GM10266 (cell line): ENCODE data around the gene FHL1.

Experiments used
- DNase-seq: peaks from one replicate; pipeline ENCODE4 v3.0.0; 2012; ENCODE audit errors: extremely low spot score
- TF ChIP-seq, protein P1 (sequence below): IDR thresholded peaks from 2 replicates; pipeline ENCODE4 v1.5.1; 2012; ENCODE audit warnings: mild to moderate bottlenecking, low read depth; ENCODE audit not compliant: control insufficient read depth, insufficient read depth; ENCODE audit errors: missing control alignments

Gene FHL1

GRCh38 chrX:136186023-136186413 lies 38.7 kb downstream of the FHL1 start:
- TF ChIP-seq, protein P1, sequence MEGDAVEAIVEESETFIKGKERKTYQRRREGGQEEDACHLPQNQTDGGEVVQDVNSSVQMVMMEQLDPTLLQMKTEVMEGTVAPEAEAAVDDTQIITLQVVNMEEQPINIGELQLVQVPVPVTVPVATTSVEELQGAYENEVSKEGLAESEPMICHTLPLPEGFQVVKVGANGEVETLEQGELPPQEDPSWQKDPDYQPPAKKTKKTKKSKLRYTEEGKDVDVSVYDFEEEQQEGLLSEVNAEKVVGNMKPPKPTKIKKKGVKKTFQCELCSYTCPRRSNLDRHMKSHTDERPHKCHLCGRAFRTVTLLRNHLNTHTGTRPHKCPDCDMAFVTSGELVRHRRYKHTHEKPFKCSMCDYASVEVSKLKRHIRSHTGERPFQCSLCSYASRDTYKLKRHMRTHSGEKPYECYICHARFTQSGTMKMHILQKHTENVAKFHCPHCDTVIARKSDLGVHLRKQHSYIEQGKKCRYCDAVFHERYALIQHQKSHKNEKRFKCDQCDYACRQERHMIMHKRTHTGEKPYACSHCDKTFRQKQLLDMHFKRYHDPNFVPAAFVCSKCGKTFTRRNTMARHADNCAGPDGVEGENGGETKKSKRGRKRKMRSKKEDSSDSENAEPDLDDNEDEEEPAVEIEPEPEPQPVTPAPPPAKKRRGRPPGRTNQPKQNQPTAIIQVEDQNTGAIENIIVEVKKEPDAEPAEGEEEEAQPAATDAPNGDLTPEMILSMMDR = no peak
- DNase-seq = no peak

DNA sequence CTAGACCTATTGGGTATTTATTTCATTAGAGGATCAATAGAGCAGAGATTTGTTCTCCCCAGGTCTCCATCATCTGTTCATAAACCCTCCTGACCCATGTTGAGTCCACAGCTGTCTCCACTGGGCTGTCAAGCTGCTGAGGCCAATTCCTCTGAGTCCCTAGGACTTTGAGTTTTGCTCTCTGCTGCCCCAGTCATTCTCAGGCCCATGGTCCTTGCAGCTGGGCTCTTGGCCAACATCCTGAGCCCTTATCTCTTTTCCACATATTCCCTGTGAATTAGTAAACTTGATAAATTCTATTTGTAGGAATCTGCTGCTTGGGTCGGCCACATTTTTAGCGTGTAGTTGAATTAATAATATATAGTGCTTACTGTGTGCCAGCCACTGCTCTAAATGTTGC lies 41.9 kb downstream of the FHL1 start:
- TF ChIP-seq, protein P1 = no peak

GRCh38 chrX:136190038-136190713 lies 42.8 kb downstream of the FHL1 start:
- TF ChIP-seq, protein P1 = no peak
- DNase-seq = no peak

More for the DNA sequence above, 41.9 kb downstream of the FHL1 start:
- no peak for DNase-seq

DNA sequence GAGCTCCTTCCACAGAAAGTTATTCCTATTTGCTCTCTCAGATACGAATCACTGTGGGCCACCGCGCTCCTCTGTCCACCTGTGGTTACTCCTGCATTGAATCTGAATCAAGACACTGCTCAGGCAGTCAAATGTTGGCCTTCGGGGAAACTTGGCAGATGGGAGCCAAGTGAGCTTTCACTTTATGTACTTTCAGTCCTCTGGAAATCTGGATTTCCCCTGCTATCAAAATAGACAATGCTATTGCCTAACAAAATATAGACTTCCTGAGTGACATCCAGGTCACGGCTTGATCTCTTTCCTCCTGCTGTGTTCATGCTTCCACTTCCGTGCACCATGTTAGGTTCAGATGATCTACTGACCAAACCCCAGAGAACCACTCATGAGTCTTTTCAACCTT lies 43.8 kb downstream of the FHL1 start:
- TF ChIP-seq, protein P1 = no peak
- DNase-seq = no peak

- TF ChIP-seq, protein P1 = no peak
These were observed 44.8 kb downstream of the FHL1 start for GRCh38 chrX:136192135-136192534.

DNA sequence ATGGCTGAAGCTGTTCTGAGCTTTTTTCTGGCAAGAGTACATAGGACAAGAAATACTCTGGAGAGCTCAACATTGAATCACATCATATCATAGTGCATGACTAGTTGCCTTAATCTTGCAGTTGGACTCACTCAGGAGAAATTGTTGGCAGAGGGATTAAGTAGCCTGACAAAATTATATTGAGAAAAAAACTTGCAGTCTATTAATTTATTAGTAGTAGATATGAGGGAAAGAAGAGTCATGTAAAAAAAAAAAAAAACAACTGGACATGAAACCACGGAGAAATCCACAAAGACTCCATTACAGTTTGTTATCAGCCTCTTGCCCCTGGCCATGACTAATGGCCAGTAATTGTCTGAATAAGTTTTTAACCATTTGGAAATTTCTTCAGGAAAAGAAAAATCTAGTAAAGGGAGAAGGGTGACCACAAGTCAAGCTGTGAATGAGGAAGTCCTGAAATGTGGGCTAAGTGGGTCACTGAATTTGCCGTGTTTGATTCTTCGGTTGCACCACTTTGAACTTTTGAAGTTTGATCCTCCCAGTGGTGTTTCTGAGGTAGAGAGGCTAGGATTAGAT lies 45.6 kb downstream of the FHL1 start:
- TF ChIP-seq, protein P1 = no peak

More at GRCh38 chrX:136192135-136192534, 44.8 kb downstream of the FHL1 start:
- DNase-seq = no peak

DNA sequence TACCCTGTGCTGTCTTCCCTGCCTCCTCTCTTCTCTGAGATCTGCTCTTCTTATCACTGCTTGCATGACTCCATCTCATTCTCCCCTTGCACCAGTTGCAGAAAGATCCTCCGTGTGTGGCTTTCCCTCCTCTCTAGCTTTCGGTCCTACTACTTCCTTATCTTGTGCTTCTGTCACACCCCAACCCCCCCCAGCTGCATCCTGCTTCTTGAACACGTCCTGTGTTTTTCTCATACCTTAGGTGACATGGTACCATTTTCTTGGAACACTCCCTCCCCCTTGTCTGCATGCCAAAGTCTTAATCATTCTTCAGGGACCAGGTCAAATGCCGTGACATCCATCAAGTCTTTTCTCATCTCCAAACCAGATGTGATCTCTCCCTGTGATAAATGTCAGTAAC lies 46.4 kb downstream of the FHL1 start:
- TF ChIP-seq, protein P1 = no peak
- DNase-seq = no peak

More for the DNA sequence above, 45.6 kb downstream of the FHL1 start:
- DNase-seq = no peak
